Measurements from ENCODE around the gene HECTD3. TPM values are rescaled to one million over a fixed set of nuclear protein-coding genes. Genes with fewer than 3 reads are reported as not detected.

HECTD3 gene
- total RNA-seq, 1 experiment from 2014 or later, result 29.5 TPM

- peaks cover 10% of the 10 kb centered on the region for H3K4me1 ChIP-seq (ENCODE audit: insufficient read depth, low read length, poor library complexity, severe bottlenecking)
- no peak overlapping the region for H3K4me3 ChIP-seq (ENCODE audit: low read depth, low read length, poor library complexity, severe bottlenecking)
- DNase-seq (ENCODE audit: low spot score), result no peak
- no peaks in the 10 kb centered on the region for H3K9me3 ChIP-seq (ENCODE audit: low read depth, low read length, poor library complexity, severe bottlenecking)
- intact Hi-C loops (cut with micrococcal nuclease; ENCODE audit: unreplicated experiment), result loop anchor here (10.0 kb wide), 2 partner anchors 189 to 559 kb away; partner anchors contain the start of gene ZSWIM5
- H3K36me3 ChIP-seq (ENCODE audit: insufficient read depth, low read length, poor library complexity, severe bottlenecking), result peaks cover 5% of the 10 kb centered on the region
- TF ChIP-seq CTCF (conservative IDR thresholded peaks at IDR 0.05; ENCODE audit: low read depth, low read length) (no peak), EZH2 (IDR thresholded peaks at IDR 0.05; ENCODE audit: borderline replicate concordance, low read depth, low read length, poor library complexity, severe bottlenecking) (no peak)
- no peak overlapping the region for H3K27ac ChIP-seq (ENCODE audit: low read depth, low read length, poor library complexity, severe bottlenecking)
- ChIA-PET POLR2A (ENCODE audit: low non-redundant PET) (interaction anchor here (0.6 kb wide), 1 partner anchor 1015 kb away, joined by 3 read pairs; no protein-coding TSS in a partner anchor), CTCF (no interaction called here)
- BruUV-seq (replicated peaks), result no TSS peak
- no peaks in the 10 kb centered on the region for H3K27me3 ChIP-seq (replicated peaks; ENCODE audit: insufficient read depth, low read depth, low read length, poor library complexity)
These were observed 5.1 kb upstream of the HECTD3 start for GRCh38 chr1:45016090-45016697.

GRCh38 chr1:45015683-45016082 lies 4.6 kb upstream of the HECTD3 start:
- BruUV-seq (replicated peaks), result no TSS peak
- Histone ChIP-seq H3K27me3 (replicated peaks; ENCODE audit: insufficient read depth, low read depth, low read length, poor library complexity) (no peaks in the 10 kb centered on the region), H3K27ac (ENCODE audit: low read depth, low read length, poor library complexity, severe bottlenecking) (no peak overlapping the region), H3K4me3 (ENCODE audit: low read depth, low read length, poor library complexity, severe bottlenecking) (no peak overlapping the region), H3K9me3 (ENCODE audit: low read depth, low read length, poor library complexity, severe bottlenecking) (no peaks in the 10 kb centered on the region), H3K36me3 (ENCODE audit: insufficient read depth, low read length, poor library complexity, severe bottlenecking) (peaks cover 5% of the 10 kb centered on the region), H3K4me1 (ENCODE audit: insufficient read depth, low read length, poor library complexity, severe bottlenecking) (peaks cover 10% of the 10 kb centered on the region)
- no peak for TF ChIP-seq EZH2 (IDR thresholded peaks at IDR 0.05; ENCODE audit: borderline replicate concordance, low read depth, low read length, poor library complexity, severe bottlenecking)
- no peak for TF ChIP-seq CTCF (conservative IDR thresholded peaks at IDR 0.05; ENCODE audit: low read depth, low read length)
- no peak for DNase-seq (ENCODE audit: low spot score)
- intact Hi-C loops (cut with micrococcal nuclease; ENCODE audit: unreplicated experiment), result loop anchor here (10.0 kb wide), 2 partner anchors 189 to 559 kb away; partner anchors contain the start of gene ZSWIM5
- POLR2A ChIA-PET (ENCODE audit: low non-redundant PET), result interaction anchor here (0.6 kb wide), 1 partner anchor 1014 kb away, joined by 3 read pairs; no protein-coding TSS in a partner anchor
- CTCF ChIA-PET, result no interaction called here

GRCh38 chr1:45014321-45015028 lies 3.4 kb upstream of the HECTD3 start:
- peak; percentile 91 for TF ChIP-seq CTCF (conservative IDR thresholded peaks at IDR 0.05; ENCODE audit: low read depth, low read length)
- TF ChIP-seq EZH2 (IDR thresholded peaks at IDR 0.05; ENCODE audit: borderline replicate concordance, low read depth, low read length, poor library complexity, severe bottlenecking), result no peak
- ChIA-PET POLR2A (ENCODE audit: low non-redundant PET) (no interaction called here), CTCF (interaction anchor here (0.5 to 1.6 kb wide), 8 partner anchors 220 to 1032 kb away, joined by 3 to 9 read pairs (median 5); partner anchors contain the start of genes MUTYH and TOE1)
- H3K27ac ChIP-seq (ENCODE audit: low read depth, low read length, poor library complexity, severe bottlenecking), result no peak overlapping the region
- no peaks in the 10 kb centered on the region for H3K27me3 ChIP-seq (replicated peaks; ENCODE audit: insufficient read depth, low read depth, low read length, poor library complexity)
- BruUV-seq (replicated peaks), result no TSS peak
- intact Hi-C loops (cut with micrococcal nuclease; ENCODE audit: unreplicated experiment), result loop anchor here (1.0 to 10.0 kb wide), 6 partner anchors 190 to 560 kb away; partner anchors contain the start of genes BEST4, RNU5D-1 and ZSWIM5
- H3K4me1 ChIP-seq (ENCODE audit: insufficient read depth, low read length, poor library complexity, severe bottlenecking), result peaks cover 10% of the 10 kb centered on the region
- H3K9me3 ChIP-seq (ENCODE audit: low read depth, low read length, poor library complexity, severe bottlenecking), result no peaks in the 10 kb centered on the region
- DNase-seq (ENCODE audit: low spot score), result peak; percentile 81
- H3K4me3 ChIP-seq (ENCODE audit: low read depth, low read length, poor library complexity, severe bottlenecking), result no peak overlapping the region
- peaks cover 5% of the 10 kb centered on the region for H3K36me3 ChIP-seq (ENCODE audit: insufficient read depth, low read length, poor library complexity, severe bottlenecking)

All from A673 (cell line).